Ovary (tissue), 9 donors: Measurements from ENCODE around the gene CLCN1. TPM values are rescaled to one million over a fixed set of nuclear protein-coding genes. Genes with fewer than 3 reads are reported as not detected.

Source experiments
- DNase-seq, 5 donors: peaks; one replicate each; pipeline ENCODE4 v3.0.0-alpha.2; 2019 to 2020
- H3K27ac ChIP-seq, 2 donors: fragments of 200-600 bp; one replicate each; pipeline versions ENCODE4 v1.5.1 to v1.8.0; 2019 to 2022
- H3K27me3 ChIP-seq: fragments of 200-600 bp; one replicate; pipeline ENCODE4 v1.8.0; 2022
- H3K36me3 ChIP-seq: fragments of 200-600 bp; sonication (generic); one replicate; pipeline ENCODE4 v1.5.1; 2019
- H3K4me1 ChIP-seq: one replicate; pipeline ENCODE4 v1.8.1; 2013; ENCODE audit warnings: mild to moderate bottlenecking, moderate library complexity; ENCODE audit not compliant: insufficient read depth
- H3K4me3 ChIP-seq: fragments of 200-600 bp; sonication (generic); one replicate; pipeline ENCODE4 v1.5.1; 2017
- H3K9me3 ChIP-seq, 2 donors: fragments of 200-600 bp in 1 of 2; sonication (generic) in 1 of 2; one replicate each; pipeline versions ENCODE4 v1.5.1 to v1.8.1; 2013 to 2019; ENCODE audit warnings: mild to moderate bottlenecking in 1 of 2, moderate library complexity in 1 of 2
- CTCF ChIP-seq, 3 donors: fragments of 450-650 bp in 2 of 3; fragments of 200-600 bp in 1 of 3; IDR thresholded peaks; one replicate each; pipeline versions ENCODE4 v1.5.1 to v1.8.0; 2016 to 2022; ENCODE audit warnings: antibody characterized with exemption in 3 of 3, mild to moderate bottlenecking in 1 of 3
- EP300 ChIP-seq: sonication (generic); formaldehyde crosslinking; IDR thresholded peaks from one replicate; pipeline ENCODE4 v1.6.1; 2017; ENCODE audit warnings: antibody characterized with exemption
- POLR2A ChIP-seq: fragments of 450-650 bp; IDR thresholded peaks from one replicate; pipeline ENCODE4 v1.6.1; 2017; ENCODE audit warnings: antibody characterized with exemption, mild to moderate bottlenecking, moderate library complexity
- WGBS, 3 donors: extraction: QIAGEN DNeasy Blood & Tissue Kit in 1 of 3; methylation state at CpG; one replicate each; pipeline versions ENCODE4 v1.1.5 to v1.1.7; 2013 to 2017; 5-methylcytosine and 5-hydroxymethylcytosine counted together
- intact Hi-C, 4 donors: fragments of 100-400 bp; cut with DNase I; formaldehyde crosslinking; loops; one replicate each; pipeline versions ENCODE4 v1.11.0 to v1.15.1; 2022 to 2023
- polyA plus RNA-seq, 2 donors: library from polyadenylated mRNA; stranded (reverse); fragments of 200-250 nt in 1 of 2; fragments of 350-450 nt in 1 of 2; fragmentation: Illumina TruSeq in 1 of 2; extraction: RNeasy Lipid Tissue Mini Kit (QIAGEN cat#74804) in 1 of 2; gene quantifications; one replicate each; pipeline ENCODE4 v1.2.3, GENCODE V29; 2013 to 2014
- total RNA-seq, 7 donors: library from RNA; depleted of rRNA in 2 of 7; stranded (reverse); fragments of >200 nt in 2 of 7; fragmentation: NEBNext Ultra II Directional in 3 of 7; extraction: Animal tissue kit (Norgen Biotek cat#: 25700) in 3 of 7; gene quantifications; one replicate each; pipeline versions ENCODE4 v1.1.0 to v1.2.4, GENCODE V29; 2016 to 2023
- donor health status: DM: no; HTN: no; CAD: no; lungs with moderate emphysema.
- donor health status: DM: no; HTN: no; CAD: no.
- donor health status: Bipolar disorder and iron deficiency.
- donor health status: DM: yes; HTN: yes; CAD: no.
- donor health status: DM: no; HTN: no; CAD: no.
- donor health status: DM: yes; HTN: yes; CAD: no.

CLCN1 gene
- total and polyA plus RNA-seq, 9 donors, result 0.10 TPM; not detected in 8

DNA sequence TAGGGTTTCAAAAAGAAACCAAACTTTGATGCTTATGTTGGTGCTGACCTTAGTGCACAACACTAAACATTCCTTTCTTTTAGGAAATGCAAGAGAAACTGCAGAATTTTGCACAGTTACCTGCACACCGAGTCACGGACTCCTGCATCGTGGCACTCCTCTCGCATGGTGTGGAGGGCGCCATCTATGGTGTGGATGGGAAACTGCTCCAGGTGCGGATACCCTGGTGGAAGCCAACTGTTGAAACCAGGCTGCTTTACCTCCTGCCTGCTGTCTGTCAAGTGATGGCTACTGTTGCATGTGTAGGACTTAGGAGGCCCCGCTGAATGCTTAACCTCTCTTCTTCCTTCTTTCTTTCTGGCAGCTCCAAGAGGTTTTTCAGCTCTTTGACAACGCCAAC lies 16.1 kb upstream of the CLCN1 start:
- intact Hi-C loops, result loop anchor here in 2 of 4 donors (10.0 kb wide), 1 partner anchor 55 kb away; no protein-coding TSS in a partner anchor
- Histone ChIP-seq H3K9me3 (no peaks in the 10 kb centered on the region), H3K4me1 (no peaks in the 10 kb centered on the region), H3K27ac (no peak overlapping the region), H3K36me3 (no peaks in the 10 kb centered on the region), H3K27me3 (no peaks in the 10 kb centered on the region), H3K4me3 (no peak overlapping the region)
- no peak for DNase-seq
- 73 to 81% (median 77%) methylated on average over 8 of the region's 8 CpGs for WGBS, 3 donors
- TF ChIP-seq EP300 (no peak), POLR2A (no peak), CTCF (IDR thresholded peaks at IDR 0.05) (no peak)

DNA sequence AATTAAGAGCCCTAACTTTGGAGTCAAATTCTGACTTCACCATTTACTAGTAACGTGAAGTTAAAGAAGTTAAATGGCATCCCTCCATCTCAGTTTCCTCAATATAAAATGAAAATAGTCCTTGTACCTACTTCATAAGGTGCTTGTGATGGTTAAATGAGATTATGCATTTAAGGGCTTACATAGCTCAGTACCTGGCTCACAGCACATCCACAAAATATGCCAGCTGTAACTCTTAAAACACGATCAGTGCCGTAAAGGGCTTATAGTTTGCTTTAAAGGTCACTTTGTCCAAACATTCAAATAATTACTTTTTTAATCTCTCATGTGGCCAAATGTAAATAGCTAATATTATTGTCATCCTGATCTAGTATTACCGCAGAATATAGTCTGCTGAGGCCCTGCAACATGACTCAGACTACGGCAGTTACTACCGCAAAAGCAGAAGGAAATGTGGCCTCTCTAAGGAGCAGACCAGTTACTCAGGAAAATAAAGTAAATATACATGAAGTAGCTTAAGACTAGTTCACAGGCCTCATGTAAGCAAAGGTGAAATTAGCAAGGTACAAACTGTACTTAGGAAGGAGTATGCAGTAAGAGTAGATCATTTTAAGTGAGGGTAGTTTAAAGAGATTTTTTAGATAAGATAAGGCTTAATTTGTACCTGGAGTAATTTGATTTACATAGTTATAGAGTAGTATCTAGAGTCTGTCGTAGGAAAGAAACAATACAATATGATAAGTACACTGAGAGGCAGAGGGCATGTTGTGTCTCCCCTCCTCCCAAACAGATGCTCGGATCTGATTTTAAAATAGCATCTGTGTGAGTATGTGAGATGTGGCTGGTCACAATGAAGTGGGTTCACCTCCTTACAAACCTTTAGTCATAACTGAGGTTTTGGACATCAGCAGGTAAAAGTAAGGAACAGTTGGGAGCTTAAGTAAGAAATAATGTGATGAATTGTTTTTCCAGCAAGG lies 14.7 kb upstream of the CLCN1 start:
- Histone ChIP-seq H3K27ac (no peak overlapping the region), H3K4me3 (no peak overlapping the region), H3K36me3 (no peaks in the 10 kb centered on the region), H3K27me3 (no peaks in the 10 kb centered on the region), H3K4me1 (no peaks in the 10 kb centered on the region), H3K9me3 (no peaks in the 10 kb centered on the region)
- intact Hi-C loops, result loop anchor here in 2 of 4 donors (10.0 kb wide), 1 partner anchor 56 kb away; no protein-coding TSS in a partner anchor
- 74 to 82% (median 80%) methylated on average over 8 of the region's 8 CpGs for WGBS, 3 donors
- DNase-seq, result no peak
- TF ChIP-seq EP300 (no peak), CTCF (IDR thresholded peaks at IDR 0.05) (no peak), POLR2A (no peak)

DNA sequence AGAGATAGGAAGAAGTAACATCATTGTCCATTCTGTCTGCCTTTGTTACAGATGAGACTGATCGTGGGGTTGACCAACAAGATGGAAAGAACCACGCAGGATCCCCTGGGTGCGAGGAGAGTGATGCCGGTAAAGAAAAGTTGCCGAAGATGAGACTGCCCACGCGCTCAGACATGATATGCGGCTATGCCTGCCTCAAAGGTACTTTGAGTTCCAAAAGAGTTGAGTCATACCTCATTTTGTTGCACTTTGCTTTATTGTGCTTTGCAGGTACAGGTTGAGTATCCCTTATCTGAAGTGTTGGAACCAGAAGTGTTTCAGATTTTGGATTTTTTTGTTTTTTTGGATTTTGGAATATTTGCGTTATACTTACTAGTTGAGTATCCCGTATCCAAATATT lies 12.2 kb upstream of the CLCN1 start:
- Histone ChIP-seq H3K4me1 (no peaks in the 10 kb centered on the region), H3K27ac (no peak overlapping the region), H3K9me3 (no peaks in the 10 kb centered on the region), H3K4me3 (no peak overlapping the region), H3K36me3 (no peaks in the 10 kb centered on the region), H3K27me3 (no peaks in the 10 kb centered on the region)
- WGBS, 3 donors, result 94 to 96% (median 94%) methylated on average over 10 of the region's 10 CpGs
- intact Hi-C loops, result loop anchor here in 2 of 4 donors (10.0 kb wide), 1 partner anchor 59 kb away; no protein-coding TSS in a partner anchor
- no peak for DNase-seq
- TF ChIP-seq POLR2A (no peak), EP300 (no peak), CTCF (IDR thresholded peaks at IDR 0.05) (no peak)

GRCh38 chr7:143304938-143305337 lies 11.0 kb upstream of the CLCN1 start:
- Histone ChIP-seq H3K4me1 (no peaks in the 10 kb centered on the region), H3K27me3 (no peaks in the 10 kb centered on the region), H3K4me3 (no peak overlapping the region), H3K9me3 (no peaks in the 10 kb centered on the region), H3K27ac (no peak overlapping the region), H3K36me3 (no peaks in the 10 kb centered on the region)
- DNase-seq, result no peak
- intact Hi-C loops, result loop anchor here in 2 of 4 donors (10.0 kb wide), 1 partner anchor 60 kb away; no protein-coding TSS in a partner anchor
- WGBS, 3 donors, result 78 to 87% (median 84%) methylated on average over 6 of the region's 6 CpGs
- no peak for TF ChIP-seq CTCF (IDR thresholded peaks at IDR 0.05)
- TF ChIP-seq EP300, result no peak
- no peak for TF ChIP-seq POLR2A
